ENCODE measurements around the gene MYOG.

DNA sequence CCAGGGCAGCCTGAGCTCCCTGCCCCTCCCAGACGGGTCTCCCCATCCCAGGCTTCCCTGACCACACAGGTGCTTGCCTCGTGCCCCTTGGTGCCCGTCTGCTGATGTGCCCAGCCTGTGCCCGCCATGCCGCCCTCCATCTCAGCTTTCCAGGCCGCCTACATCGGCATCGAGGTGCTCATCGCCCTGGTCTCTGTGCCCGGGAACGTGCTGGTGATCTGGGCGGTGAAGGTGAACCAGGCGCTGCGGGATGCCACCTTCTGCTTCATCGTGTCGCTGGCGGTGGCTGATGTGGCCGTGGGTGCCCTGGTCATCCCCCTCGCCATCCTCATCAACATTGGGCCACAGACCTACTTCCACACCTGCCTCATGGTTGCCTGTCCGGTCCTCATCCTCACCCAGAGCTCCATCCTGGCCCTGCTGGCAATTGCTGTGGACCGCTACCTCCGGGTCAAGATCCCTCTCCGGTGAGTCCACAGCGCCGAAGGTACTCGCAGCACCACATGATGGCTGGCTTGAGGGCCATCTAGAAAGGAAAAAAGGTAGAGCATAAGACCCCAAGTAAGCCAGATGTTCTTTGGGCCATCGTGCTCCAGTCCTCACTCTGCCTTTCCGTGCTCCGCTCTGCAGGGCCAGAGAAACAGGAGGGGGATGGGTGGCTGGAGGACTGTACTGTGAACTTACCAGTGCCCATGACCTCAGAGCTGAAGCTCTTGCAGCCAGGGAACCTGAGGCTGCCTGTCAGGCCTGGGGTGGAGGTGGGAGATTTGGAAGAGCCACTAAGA, 43.1 kb upstream of the MYOG start:
- TF ChIP-seq POLR2A (IDR thresholded peaks at IDR 0.05), result no peak
- TF ChIP-seq, protein P1, sequence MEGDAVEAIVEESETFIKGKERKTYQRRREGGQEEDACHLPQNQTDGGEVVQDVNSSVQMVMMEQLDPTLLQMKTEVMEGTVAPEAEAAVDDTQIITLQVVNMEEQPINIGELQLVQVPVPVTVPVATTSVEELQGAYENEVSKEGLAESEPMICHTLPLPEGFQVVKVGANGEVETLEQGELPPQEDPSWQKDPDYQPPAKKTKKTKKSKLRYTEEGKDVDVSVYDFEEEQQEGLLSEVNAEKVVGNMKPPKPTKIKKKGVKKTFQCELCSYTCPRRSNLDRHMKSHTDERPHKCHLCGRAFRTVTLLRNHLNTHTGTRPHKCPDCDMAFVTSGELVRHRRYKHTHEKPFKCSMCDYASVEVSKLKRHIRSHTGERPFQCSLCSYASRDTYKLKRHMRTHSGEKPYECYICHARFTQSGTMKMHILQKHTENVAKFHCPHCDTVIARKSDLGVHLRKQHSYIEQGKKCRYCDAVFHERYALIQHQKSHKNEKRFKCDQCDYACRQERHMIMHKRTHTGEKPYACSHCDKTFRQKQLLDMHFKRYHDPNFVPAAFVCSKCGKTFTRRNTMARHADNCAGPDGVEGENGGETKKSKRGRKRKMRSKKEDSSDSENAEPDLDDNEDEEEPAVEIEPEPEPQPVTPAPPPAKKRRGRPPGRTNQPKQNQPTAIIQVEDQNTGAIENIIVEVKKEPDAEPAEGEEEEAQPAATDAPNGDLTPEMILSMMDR (IDR thresholded peaks at IDR 0.05), result no peak
